ENCODE results near the gene NRTN.

DNA sequence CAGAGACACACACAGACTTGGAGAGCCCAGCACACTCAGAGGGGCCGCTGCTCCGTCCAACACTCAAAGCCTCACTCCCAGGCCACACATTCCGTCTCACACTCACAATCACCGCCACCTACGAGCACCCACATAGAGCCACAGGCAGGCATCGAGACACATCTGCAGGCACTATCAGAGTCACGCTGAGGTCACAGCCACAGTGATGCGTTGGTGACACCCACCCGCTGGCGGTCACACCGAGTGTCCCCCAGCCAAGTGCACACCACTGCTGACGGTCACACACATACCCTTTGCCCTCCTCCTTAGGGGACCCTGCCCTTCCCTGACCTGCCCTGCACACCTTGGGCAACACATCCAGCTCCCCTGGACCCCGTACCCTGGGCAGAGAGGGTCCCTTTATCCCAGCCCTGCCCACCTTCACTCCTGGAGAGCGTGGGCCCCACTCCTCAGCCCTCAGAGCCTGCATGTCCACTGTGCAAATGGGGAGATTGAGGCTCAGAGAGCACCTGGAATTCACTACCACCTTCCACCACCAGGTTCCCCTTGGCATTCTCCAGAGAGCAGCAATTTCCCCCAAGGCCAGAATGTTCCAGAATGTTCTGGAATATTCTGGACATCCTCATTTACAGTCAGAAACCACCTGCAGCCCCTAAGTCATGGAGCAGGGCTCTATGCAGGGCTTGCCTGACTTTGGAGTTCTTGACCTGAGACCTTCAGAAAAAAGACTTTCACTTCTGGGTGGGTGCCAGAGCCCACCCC lies 60.0 kb downstream of the NRTN start:
- TF ChIP-seq, protein P1, sequence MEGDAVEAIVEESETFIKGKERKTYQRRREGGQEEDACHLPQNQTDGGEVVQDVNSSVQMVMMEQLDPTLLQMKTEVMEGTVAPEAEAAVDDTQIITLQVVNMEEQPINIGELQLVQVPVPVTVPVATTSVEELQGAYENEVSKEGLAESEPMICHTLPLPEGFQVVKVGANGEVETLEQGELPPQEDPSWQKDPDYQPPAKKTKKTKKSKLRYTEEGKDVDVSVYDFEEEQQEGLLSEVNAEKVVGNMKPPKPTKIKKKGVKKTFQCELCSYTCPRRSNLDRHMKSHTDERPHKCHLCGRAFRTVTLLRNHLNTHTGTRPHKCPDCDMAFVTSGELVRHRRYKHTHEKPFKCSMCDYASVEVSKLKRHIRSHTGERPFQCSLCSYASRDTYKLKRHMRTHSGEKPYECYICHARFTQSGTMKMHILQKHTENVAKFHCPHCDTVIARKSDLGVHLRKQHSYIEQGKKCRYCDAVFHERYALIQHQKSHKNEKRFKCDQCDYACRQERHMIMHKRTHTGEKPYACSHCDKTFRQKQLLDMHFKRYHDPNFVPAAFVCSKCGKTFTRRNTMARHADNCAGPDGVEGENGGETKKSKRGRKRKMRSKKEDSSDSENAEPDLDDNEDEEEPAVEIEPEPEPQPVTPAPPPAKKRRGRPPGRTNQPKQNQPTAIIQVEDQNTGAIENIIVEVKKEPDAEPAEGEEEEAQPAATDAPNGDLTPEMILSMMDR (conservative IDR thresholded peaks at IDR 0.05; ENCODE audit: low read depth, low read length) = peak; percentile 36; the same call in 1 of the 2 replicates
- no peak for TF ChIP-seq EZH2 (IDR thresholded peaks at IDR 0.05; ENCODE audit: low read length, unreplicated experiment)
- TF ChIP-seq EZH2phosphoT487 (IDR thresholded peaks at IDR 0.05; ENCODE audit: borderline replicate concordance, low read length) = no peak
